ACC112 (cell line): ENCODE data around the gene KCNG1.
A peak's percentile ranks its signal among the peaks of the same experiment; 100 is the strongest.

Experiments
- H2AFZ ChIP-seq: fragments of 200-600 bp; sonication (generic); one replicate; pipeline ENCODE4 v1.6.0; 2017; ENCODE audit warnings: antibody characterized with exemption, low read length; ENCODE audit not compliant: unreplicated experiment
- H3K27ac ChIP-seq: fragments of 200-600 bp; sonication (generic); 2 replicates; pipeline ENCODE4 v1.5.1; 2014; ENCODE audit warnings: low read depth, mild to moderate bottlenecking, antibody characterized with exemption, low read length, moderate library complexity
- H3K27me3 ChIP-seq: fragments of 200-600 bp; sonication (generic); 2 replicates; pipeline ENCODE4 v1.6.1; 2014; ENCODE audit warnings: mild to moderate bottlenecking, antibody characterized with exemption, low read length, moderate library complexity, mixed read lengths; ENCODE audit not compliant: insufficient read depth
- H3K36me3 ChIP-seq: fragments of 200-600 bp; sonication (generic); 2 replicates; pipeline ENCODE4 v1.6.1; 2016; ENCODE audit warnings: mild to moderate bottlenecking, antibody characterized with exemption, low read length, moderate library complexity, mixed read lengths; ENCODE audit not compliant: insufficient read depth
- H3K4me1 ChIP-seq: fragments of 200-600 bp; sonication (generic); one replicate; pipeline ENCODE4 v1.6.1; 2016; ENCODE audit warnings: low read length, mixed read lengths; ENCODE audit not compliant: insufficient read depth, unreplicated experiment, control insufficient read depth
- H3K4me3 ChIP-seq: fragments of 200-600 bp; sonication (generic); 2 replicates; pipeline ENCODE4 v1.5.1; 2014; ENCODE audit warnings: mild to moderate bottlenecking, low read depth, low read length
- H3K79me2 ChIP-seq: fragments of 200-600 bp; sonication (generic); one replicate; pipeline ENCODE4 v1.6.0; 2016; ENCODE audit warnings: low read length; ENCODE audit not compliant: control insufficient read depth, unreplicated experiment, insufficient read depth

Gene KCNG1, protein sequence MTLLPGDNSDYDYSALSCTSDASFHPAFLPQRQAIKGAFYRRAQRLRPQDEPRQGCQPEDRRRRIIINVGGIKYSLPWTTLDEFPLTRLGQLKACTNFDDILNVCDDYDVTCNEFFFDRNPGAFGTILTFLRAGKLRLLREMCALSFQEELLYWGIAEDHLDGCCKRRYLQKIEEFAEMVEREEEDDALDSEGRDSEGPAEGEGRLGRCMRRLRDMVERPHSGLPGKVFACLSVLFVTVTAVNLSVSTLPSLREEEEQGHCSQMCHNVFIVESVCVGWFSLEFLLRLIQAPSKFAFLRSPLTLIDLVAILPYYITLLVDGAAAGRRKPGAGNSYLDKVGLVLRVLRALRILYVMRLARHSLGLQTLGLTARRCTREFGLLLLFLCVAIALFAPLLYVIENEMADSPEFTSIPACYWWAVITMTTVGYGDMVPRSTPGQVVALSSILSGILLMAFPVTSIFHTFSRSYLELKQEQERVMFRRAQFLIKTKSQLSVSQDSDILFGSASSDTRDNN

DNA sequence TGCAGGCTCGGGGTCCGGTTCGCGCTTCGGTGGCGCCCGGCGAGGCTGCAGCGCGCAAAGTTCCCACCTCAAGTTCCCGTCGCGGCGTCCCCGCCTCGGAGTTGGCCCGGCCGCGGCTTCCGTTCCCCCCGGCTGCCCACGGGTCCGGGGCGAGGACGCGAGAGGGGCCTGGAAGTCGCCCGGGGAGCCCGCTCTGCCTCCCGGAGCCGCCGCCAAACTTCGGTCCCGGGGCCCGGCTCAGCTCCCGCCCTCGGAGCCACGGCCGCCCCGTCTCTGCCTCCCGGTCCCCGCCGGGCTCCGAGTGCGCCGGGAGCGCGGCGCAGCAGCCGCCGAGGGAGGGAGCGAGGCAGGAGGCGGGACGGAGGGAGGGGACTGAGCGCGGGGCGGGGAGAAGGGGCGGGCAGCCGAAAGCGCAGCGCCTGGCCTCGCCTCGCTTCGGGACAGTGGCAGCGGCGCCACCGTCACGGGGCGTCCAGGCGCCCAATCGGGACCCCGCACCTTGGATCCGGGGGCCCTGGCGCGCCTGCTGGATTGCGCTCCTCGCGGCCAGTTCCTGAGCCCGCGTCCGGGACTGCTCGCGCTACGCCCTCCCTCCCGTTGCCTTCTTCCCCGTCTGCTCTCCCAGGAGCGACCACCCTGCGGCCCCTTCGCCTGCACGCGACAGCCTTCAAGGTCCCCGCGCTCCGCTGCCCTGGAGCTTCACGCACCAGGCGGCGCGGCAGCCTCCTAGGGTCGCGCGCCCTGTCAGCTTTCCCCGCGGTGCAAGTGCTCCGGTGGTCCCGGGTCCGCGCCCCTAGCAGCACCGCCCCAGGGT lies at the start of gene KCNG1:
Gene KCNG1, minus strand, starts transcription at position 305 of the 814 bp plus-strand sequence. CDS start 12,769 bp downstream, outside the sequence.
- Histone ChIP-seq H3K27ac (no peak within 1 kb of the TSS), H3K27me3 (peaks cover 42% of the 10 kb centered on the region), H3K79me2 (no peaks in the 10 kb centered on the region), H3K36me3 (no peaks in the 10 kb centered on the region), H3K4me1 (no peaks in the 10 kb centered on the region), H3K4me3 (peak within 1 kb of the TSS; percentile 77), H2AFZ (peak within 1 kb of the TSS; percentile 52)

GRCh38 chr20:51070621-51071020 lies 47.7 kb upstream of the KCNG1 start:
- Histone ChIP-seq H3K79me2 (no peaks in the 10 kb centered on the region), H3K27me3 (peaks cover 86% of the 10 kb centered on the region), H3K4me1 (no peaks in the 10 kb centered on the region), H2AFZ (no peak overlapping the region), H3K27ac (no peak overlapping the region), H3K36me3 (no peaks in the 10 kb centered on the region), H3K4me3 (no peak overlapping the region)

DNA sequence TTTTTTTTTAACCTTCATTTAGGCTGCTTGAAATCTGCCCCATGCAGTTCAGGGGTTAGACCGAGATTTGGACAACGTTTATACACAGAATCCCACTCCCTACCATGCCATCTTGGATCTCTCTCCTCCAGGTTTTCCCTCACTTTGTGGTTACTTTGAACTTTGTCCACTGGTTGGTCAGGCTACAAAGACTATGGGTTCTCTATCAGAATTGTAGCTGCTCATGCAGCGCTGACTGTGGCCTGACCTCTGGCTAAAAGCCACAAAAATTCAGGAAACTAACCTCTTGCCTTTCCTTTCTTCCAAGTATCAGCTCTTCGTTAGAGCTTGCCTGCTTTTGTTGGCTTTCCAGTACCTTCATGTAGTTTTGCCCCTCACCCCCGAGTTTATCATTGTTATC lies 44.9 kb upstream of the KCNG1 start:
- H3K4me1 ChIP-seq = no peaks in the 10 kb centered on the region
- no peak overlapping the region for H3K27ac ChIP-seq
- H3K4me3 ChIP-seq = no peak overlapping the region
- peaks cover 77% of the 10 kb centered on the region for H3K27me3 ChIP-seq
- no peaks in the 10 kb centered on the region for H3K79me2 ChIP-seq
- no peaks in the 10 kb centered on the region for H3K36me3 ChIP-seq
- no peak overlapping the region for H2AFZ ChIP-seq

- Histone ChIP-seq H3K36me3 (no peaks in the 10 kb centered on the region), H3K4me3 (no peak overlapping the region), H3K27me3 (peaks cover 60% of the 10 kb centered on the region), H2AFZ (no peak overlapping the region), H3K4me1 (no peaks in the 10 kb centered on the region), H3K27ac (no peak overlapping the region), H3K79me2 (no peaks in the 10 kb centered on the region)
These were observed 42.7 kb upstream of the KCNG1 start for GRCh38 chr20:51065615-51066014.

DNA sequence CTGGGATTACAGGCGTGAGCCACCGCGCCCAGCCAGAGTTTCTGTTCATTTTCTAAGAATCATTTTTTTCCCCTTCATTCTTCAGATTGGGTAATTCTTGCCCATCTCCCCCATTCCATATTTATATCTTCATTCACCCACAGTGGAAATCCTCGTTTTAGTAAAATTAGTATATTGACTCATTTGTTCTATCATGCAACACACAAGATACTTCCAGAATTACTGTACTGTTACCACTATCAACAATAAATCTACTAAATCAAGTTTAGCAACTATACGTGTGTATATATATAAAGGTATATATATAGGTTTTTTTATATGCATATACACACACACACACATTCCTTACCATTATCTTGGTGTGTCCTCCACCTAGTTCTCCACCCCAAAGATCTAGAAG lies 41.2 kb upstream of the KCNG1 start:
- Histone ChIP-seq H3K36me3 (no peaks in the 10 kb centered on the region), H3K4me1 (no peaks in the 10 kb centered on the region), H3K27me3 (peaks cover 49% of the 10 kb centered on the region), H3K4me3 (no peak overlapping the region), H2AFZ (no peak overlapping the region), H3K27ac (no peak overlapping the region), H3K79me2 (no peaks in the 10 kb centered on the region)

GRCh38 chr20:51062065-51062464 lies 39.2 kb upstream of the KCNG1 start:
- H3K36me3 ChIP-seq = no peaks in the 10 kb centered on the region
- H3K27ac ChIP-seq = no peak overlapping the region
- H3K4me1 ChIP-seq = no peaks in the 10 kb centered on the region
- H3K4me3 ChIP-seq = no peak overlapping the region
- H2AFZ ChIP-seq = no peak overlapping the region
- no peaks in the 10 kb centered on the region for H3K79me2 ChIP-seq
- peaks cover 45% of the 10 kb centered on the region for H3K27me3 ChIP-seq

- no peak overlapping the region for H3K27ac ChIP-seq
- no peaks in the 10 kb centered on the region for H3K79me2 ChIP-seq
- H2AFZ ChIP-seq = no peak overlapping the region
- H3K27me3 ChIP-seq = peaks cover 45% of the 10 kb centered on the region
- H3K4me3 ChIP-seq = no peak overlapping the region
- no peaks in the 10 kb centered on the region for H3K36me3 ChIP-seq
- H3K4me1 ChIP-seq = no peaks in the 10 kb centered on the region
These were observed 38.6 kb upstream of the KCNG1 start for GRCh38 chr20:51061418-51062045.

DNA sequence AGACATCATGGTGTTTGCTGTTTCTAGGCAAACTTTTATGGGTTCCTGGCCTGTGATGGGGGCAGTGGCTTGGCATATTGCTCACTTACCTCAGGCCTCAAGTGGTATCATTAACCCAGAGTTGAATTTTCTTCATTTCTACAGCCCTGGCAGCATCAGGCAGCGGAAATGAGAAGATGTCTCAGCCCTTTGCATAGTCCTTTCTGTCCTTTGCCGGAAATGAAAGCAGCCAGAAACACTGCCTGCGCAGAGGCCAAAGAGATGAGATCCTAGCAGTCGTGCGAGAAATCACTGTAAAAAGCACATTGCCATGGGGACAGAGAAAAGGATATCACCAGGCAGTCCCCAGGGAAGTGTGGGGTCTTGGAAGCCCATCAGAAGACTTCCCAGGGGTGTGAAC lies 37.4 kb upstream of the KCNG1 start:
- H3K36me3 ChIP-seq = no peaks in the 10 kb centered on the region
- H3K27me3 ChIP-seq = peaks cover 43% of the 10 kb centered on the region

GRCh38 chr20:51059862-51060261 lies 37.0 kb upstream of the KCNG1 start:
- H3K36me3 ChIP-seq = no peaks in the 10 kb centered on the region
- no peak overlapping the region for H3K4me3 ChIP-seq
- H3K4me1 ChIP-seq = no peaks in the 10 kb centered on the region
- peaks cover 48% of the 10 kb centered on the region for H3K27me3 ChIP-seq
- H3K79me2 ChIP-seq = no peaks in the 10 kb centered on the region
- no peak overlapping the region for H2AFZ ChIP-seq
- H3K27ac ChIP-seq = no peak overlapping the region

More for the DNA sequence above, 37.4 kb upstream of the KCNG1 start:
- no peak overlapping the region for H3K27ac ChIP-seq
- H3K4me3 ChIP-seq = no peak overlapping the region
- H2AFZ ChIP-seq = no peak overlapping the region
- H3K79me2 ChIP-seq = no peaks in the 10 kb centered on the region
- H3K4me1 ChIP-seq = no peaks in the 10 kb centered on the region

- no peaks in the 10 kb centered on the region for H3K79me2 ChIP-seq
- no peaks in the 10 kb centered on the region for H3K4me1 ChIP-seq
- no peak overlapping the region for H3K4me3 ChIP-seq
- H2AFZ ChIP-seq = no peak overlapping the region
- no peak overlapping the region for H3K27ac ChIP-seq
- H3K36me3 ChIP-seq = no peaks in the 10 kb centered on the region
- peaks cover 56% of the 10 kb centered on the region for H3K27me3 ChIP-seq
These were observed 35.1 kb upstream of the KCNG1 start for GRCh38 chr20:51058017-51058416.
